ENCODE data around the gene DLX4. TPM values are rescaled to one million over a fixed set of nuclear protein-coding genes. Genes with fewer than 3 reads are reported as not detected.

The DLX4 gene
- total RNA-seq, 2 experiments from 2014 or later: 0.17 to 0.35 TPM

GRCh38 chr17:49996495-49997300, 27.7 kb downstream of the DLX4 start:
- H3K9me3 Mint-ChIP-seq: no peaks in the 10 kb centered on the region
- H3K36me3 Mint-ChIP-seq (ENCODE audit: low read depth): peaks cover 5% of the 10 kb centered on the region
- peak; percentile 56 for DNase-seq
- peaks cover 67% of the 10 kb centered on the region for H3K27me3 Mint-ChIP-seq
- POLR2A ChIA-PET: no interaction called here
- CTCF ChIA-PET: interaction anchor here (0.6 to 6.3 kb wide), 42 partner anchors 8 to 441 kb away, joined by 3 to 51 read pairs (median 4); partner anchors contain the start of genes ITGA3, PDK2, SLC35B1 and TAC4
- peak overlapping the region; percentile 33 for H3K4me3 Mint-ChIP-seq
- H3K4me1 Mint-ChIP-seq: peaks cover 33% of the 10 kb centered on the region
- no peak overlapping the region for H3K27ac Mint-ChIP-seq

GRCh38 chr17:49997301-49997650, 28.3 kb downstream of the DLX4 start:
- Mint-ChIP-seq H3K4me1 (peaks cover 33% of the 10 kb centered on the region), H3K27me3 (peaks cover 67% of the 10 kb centered on the region), H3K4me3 (no peak overlapping the region), H3K27ac (no peak overlapping the region), H3K36me3 (ENCODE audit: low read depth) (peaks cover 5% of the 10 kb centered on the region), H3K9me3 (no peaks in the 10 kb centered on the region)
- ChIA-PET POLR2A (interaction anchor here (0.6 kb wide), 1 partner anchor 134 kb away, joined by 3 read pairs; no protein-coding TSS in a partner anchor), CTCF (interaction anchor here (0.8 to 6.3 kb wide), 42 partner anchors 9 to 589 kb away, joined by 3 to 51 read pairs (median 5); partner anchors contain the start of genes ITGA3 and PDK2)
- DNase-seq: no peak

DNA sequence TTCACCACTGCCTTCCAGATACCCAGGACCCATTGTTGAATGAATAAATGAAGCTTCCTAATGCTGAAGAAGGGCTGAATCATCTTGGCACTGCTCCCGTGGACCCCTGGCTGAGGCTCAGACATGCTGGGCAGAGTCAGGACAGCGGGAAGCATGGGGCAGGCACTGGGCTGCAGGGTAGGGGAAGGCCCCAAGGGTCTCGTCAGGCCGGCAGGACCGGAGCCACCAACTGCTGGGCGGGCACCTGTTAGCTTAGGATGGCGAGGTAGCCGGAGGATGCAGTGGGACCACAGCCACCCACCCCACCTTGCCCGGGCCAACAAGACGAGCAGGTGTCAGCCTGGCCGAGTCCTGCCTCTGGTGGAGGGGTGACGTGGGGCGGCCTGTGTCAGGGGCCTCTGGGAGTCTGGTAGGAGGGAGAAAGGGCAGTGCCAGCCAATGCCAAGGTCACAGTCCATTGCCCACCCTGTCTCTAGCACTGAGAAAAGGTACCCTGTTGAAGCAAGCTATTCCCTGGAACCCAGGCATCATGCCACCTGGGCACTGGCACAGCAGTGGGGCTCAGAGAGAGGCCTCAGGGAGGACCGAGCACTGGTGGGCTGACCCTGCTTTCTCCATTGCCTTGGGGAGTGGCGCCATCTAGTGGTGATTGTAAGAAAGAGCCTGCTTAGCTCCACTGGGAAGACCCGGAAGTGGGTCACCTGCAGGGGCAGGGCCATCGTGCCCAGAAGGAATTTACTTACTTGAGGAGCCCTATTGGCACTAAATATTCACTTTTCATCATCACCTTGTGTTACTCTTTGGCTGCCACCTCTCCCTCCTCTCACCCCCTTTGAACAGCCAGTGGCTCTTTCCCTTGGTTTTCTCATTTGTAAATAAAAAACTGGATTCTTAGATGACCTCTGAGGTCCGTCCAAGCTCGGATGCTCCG, 29.0 kb downstream of the DLX4 start:
- Mint-ChIP-seq H3K27me3 (peaks cover 64% of the 10 kb centered on the region), H3K27ac (peak overlapping the region; percentile 31), H3K9me3 (no peaks in the 10 kb centered on the region), H3K4me3 (no peak overlapping the region), H3K4me1 (peaks cover 33% of the 10 kb centered on the region), H3K36me3 (ENCODE audit: low read depth) (peaks cover 5% of the 10 kb centered on the region)
- ChIA-PET CTCF (interaction anchor here (0.6 to 6.3 kb wide), 45 partner anchors 10 to 953 kb away, joined by 3 to 51 read pairs (median 5); partner anchors contain the start of genes ITGA3 and PDK2), POLR2A (interaction anchor here (0.6 kb wide), 1 partner anchor 135 kb away, joined by 3 read pairs; no protein-coding TSS in a partner anchor)
- DNase-seq: peak; percentile 92

DNA sequence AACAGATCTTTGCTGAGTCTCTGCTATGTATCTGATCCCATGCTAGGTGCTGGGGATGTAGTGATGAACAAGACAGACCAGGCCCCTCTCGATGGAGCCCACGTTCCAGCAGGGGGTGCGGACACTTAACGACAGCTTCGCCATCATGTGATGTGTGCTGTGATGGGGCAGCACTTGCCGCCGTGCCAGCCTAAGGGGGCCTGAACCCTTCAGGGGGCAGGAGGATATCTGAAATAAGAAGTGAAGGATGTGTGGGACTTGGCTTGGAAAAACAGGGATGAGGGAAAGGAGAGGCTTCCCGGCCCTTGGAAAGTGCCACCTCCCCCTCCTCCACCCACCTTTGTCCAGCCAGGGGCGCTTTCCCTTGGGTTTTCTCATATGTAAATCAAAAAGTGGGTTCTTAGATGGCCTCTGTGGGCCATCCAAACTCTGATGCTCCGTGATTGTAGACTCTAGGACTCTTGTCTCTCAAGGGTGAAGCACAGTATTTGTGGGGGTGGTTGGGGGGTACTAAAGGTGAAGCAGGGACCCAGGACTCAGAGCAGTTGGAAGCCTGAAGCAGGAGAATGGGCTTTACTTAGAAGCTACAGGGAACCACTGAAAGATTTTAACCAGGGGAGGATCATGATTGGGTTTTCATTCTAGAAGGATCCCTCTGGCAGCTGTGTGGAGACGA, 30.0 kb downstream of the DLX4 start:
- H3K4me3 Mint-ChIP-seq: no peak overlapping the region
- POLR2A ChIA-PET: no interaction called here
- CTCF ChIA-PET: interaction anchor here (0.6 to 6.3 kb wide), 29 partner anchors 12 to 954 kb away, joined by 3 to 51 read pairs (median 5); partner anchors contain the start of gene PDK2
- H3K27ac Mint-ChIP-seq: peak overlapping the region; percentile 31
- H3K27me3 Mint-ChIP-seq: peaks cover 61% of the 10 kb centered on the region
- no peaks in the 10 kb centered on the region for H3K9me3 Mint-ChIP-seq
- peaks cover 5% of the 10 kb centered on the region for H3K36me3 Mint-ChIP-seq (ENCODE audit: low read depth)
- no peak for DNase-seq
- peaks cover 31% of the 10 kb centered on the region for H3K4me1 Mint-ChIP-seq

GRCh38 chr17:50003911-50004310, 34.9 kb downstream of the DLX4 start:
- H3K27me3 Mint-ChIP-seq: peaks cover 56% of the 10 kb centered on the region
- POLR2A ChIA-PET: no interaction called here
- H3K4me3 Mint-ChIP-seq: no peak overlapping the region

GRCh38 chr17:50009282-50009681, 40.3 kb downstream of the DLX4 start:
- H3K4me1 Mint-ChIP-seq: no peaks in the 10 kb centered on the region
- POLR2A ChIA-PET: no interaction called here
- peaks cover 9% of the 10 kb centered on the region for H3K9me3 Mint-ChIP-seq
- H3K36me3 Mint-ChIP-seq (ENCODE audit: low read depth): no peaks in the 10 kb centered on the region
- H3K27ac Mint-ChIP-seq: no peak overlapping the region
- no peak overlapping the region for H3K4me3 Mint-ChIP-seq
- H3K27me3 Mint-ChIP-seq: peaks cover 52% of the 10 kb centered on the region
- CTCF ChIA-PET: interaction anchor here (0.7 to 1.3 kb wide), 3 partner anchors 11 to 86 kb away, joined by 3 to 4 read pairs (median 3); partner anchors contain the start of gene PDK2
- no peak for DNase-seq

More at GRCh38 chr17:50003911-50004310, 34.9 kb downstream of the DLX4 start:
- Mint-ChIP-seq H3K9me3 (peaks cover under 1% of the 10 kb centered on the region), H3K27ac (no peak overlapping the region), H3K36me3 (ENCODE audit: low read depth) (no peaks in the 10 kb centered on the region), H3K4me1 (no peaks in the 10 kb centered on the region)
- DNase-seq: no peak
- CTCF ChIA-PET: interaction anchor here (0.5 to 0.6 kb wide), 2 partner anchors 170 to 696 kb away, joined by 3 to 5 read pairs; no protein-coding TSS in a partner anchor

DNA sequence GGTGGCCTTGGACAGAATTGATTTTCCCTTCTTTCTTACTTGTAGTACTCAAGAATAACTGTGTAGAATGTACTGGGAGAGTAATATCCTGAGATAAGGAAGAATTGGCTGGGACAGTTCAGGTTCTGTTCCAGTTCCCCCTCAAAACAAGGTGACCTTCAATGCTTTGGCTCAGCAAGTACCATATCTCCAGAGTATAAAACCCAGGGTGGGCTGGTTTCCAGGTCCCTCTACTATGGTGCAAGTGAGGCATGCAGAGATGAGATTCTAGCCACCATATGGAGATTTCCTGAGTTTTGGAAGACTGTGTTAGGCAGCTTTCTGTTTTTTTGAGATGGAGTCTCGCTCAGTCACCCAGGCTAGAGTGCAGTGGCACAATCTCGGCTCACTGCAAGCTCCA, 44.1 kb downstream of the DLX4 start:
- no peak for DNase-seq
- Mint-ChIP-seq H3K4me1 (no peaks in the 10 kb centered on the region), H3K27ac (no peak overlapping the region), H3K9me3 (peaks cover 16% of the 10 kb centered on the region), H3K4me3 (no peak overlapping the region), H3K36me3 (ENCODE audit: low read depth) (no peaks in the 10 kb centered on the region), H3K27me3 (peaks cover 32% of the 10 kb centered on the region)
- CTCF ChIA-PET: no interaction called here
- POLR2A ChIA-PET: no interaction called here

DNA sequence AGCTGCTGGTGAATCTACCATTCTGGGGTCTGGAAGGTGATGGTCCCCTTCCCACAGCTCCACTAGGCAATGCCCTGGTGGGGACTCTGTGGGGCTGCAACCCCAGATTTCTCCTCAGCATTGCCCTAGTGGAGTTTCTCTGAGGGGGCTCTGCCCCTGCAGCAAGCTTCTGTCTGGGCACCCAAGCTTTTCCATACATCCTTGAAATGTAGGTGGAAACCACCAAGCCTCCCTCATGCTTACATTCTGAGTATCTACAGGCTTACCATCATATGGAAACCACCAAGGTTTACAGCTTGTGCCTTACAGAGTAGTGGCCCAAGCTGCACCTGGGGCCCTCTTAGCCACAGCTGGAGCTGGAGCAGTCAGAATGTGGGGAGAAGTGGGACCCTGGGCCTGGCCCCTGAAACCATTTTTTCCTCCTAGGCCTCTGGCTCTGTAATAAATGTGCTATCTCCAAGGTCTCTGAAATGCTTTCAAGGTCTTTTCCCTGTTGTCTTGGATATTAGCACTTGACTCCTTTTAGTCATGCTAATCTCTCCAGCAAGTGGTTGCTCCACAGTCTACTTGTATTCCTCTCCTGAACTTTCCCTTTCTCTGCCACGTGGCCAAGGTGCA, 45.6 kb downstream of the DLX4 start:
- Mint-ChIP-seq H3K4me3 (no peak overlapping the region), H3K27ac (no peak overlapping the region), H3K9me3 (peaks cover 13% of the 10 kb centered on the region), H3K36me3 (ENCODE audit: low read depth) (no peaks in the 10 kb centered on the region), H3K4me1 (no peaks in the 10 kb centered on the region), H3K27me3 (peaks cover 21% of the 10 kb centered on the region)
- ChIA-PET POLR2A (no interaction called here), CTCF (interaction anchor here (1.0 kb wide), 1 partner anchor 13 kb away, joined by 3 read pairs; no protein-coding TSS in a partner anchor)
- DNase-seq: no peak

GRCh38 chr17:50015146-50015545, 46.2 kb downstream of the DLX4 start:
- H3K27me3 Mint-ChIP-seq: peaks cover 18% of the 10 kb centered on the region

DNA sequence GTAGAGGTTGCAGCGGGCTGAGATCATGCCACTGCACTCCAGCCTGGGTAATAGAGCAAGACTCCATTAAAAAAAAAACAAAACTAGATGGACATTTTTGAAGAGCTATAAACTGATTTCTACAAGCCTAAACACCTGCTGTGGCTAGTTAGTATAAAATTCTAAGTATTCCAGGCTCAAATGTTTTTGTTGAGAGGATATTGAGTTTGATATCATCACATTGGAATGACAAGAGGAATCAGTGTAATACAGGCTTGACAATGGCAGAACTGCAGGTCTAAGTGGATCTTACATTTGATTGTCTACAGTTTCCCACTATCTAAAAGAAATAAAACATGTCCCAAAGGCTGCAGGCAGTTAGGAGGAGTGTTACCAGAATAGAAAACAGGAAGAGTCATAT, 49.9 kb downstream of the DLX4 start:
- ChIA-PET CTCF (interaction anchor here (1.6 kb wide), 1 partner anchor 69 kb away, joined by 5 read pairs; no protein-coding TSS in a partner anchor), POLR2A (no interaction called here)
- Mint-ChIP-seq H3K9me3 (peaks cover 7% of the 10 kb centered on the region), H3K4me3 (no peak overlapping the region), H3K36me3 (ENCODE audit: low read depth) (no peaks in the 10 kb centered on the region), H3K4me1 (no peaks in the 10 kb centered on the region), H3K27ac (no peak overlapping the region), H3K27me3 (peaks cover 11% of the 10 kb centered on the region)
- no peak for DNase-seq

More at GRCh38 chr17:50015146-50015545, 46.2 kb downstream of the DLX4 start:
- DNase-seq: no peak
- ChIA-PET POLR2A (no interaction called here), CTCF (interaction anchor here (0.7 to 1.0 kb wide), 2 partner anchors 13 to 133 kb away, joined by 3 to 4 read pairs; no protein-coding TSS in a partner anchor)
- no peak overlapping the region for H3K27ac Mint-ChIP-seq
- no peaks in the 10 kb centered on the region for H3K4me1 Mint-ChIP-seq
- no peaks in the 10 kb centered on the region for H3K36me3 Mint-ChIP-seq (ENCODE audit: low read depth)
- H3K9me3 Mint-ChIP-seq: peaks cover 13% of the 10 kb centered on the region
- no peak overlapping the region for H3K4me3 Mint-ChIP-seq

DNA sequence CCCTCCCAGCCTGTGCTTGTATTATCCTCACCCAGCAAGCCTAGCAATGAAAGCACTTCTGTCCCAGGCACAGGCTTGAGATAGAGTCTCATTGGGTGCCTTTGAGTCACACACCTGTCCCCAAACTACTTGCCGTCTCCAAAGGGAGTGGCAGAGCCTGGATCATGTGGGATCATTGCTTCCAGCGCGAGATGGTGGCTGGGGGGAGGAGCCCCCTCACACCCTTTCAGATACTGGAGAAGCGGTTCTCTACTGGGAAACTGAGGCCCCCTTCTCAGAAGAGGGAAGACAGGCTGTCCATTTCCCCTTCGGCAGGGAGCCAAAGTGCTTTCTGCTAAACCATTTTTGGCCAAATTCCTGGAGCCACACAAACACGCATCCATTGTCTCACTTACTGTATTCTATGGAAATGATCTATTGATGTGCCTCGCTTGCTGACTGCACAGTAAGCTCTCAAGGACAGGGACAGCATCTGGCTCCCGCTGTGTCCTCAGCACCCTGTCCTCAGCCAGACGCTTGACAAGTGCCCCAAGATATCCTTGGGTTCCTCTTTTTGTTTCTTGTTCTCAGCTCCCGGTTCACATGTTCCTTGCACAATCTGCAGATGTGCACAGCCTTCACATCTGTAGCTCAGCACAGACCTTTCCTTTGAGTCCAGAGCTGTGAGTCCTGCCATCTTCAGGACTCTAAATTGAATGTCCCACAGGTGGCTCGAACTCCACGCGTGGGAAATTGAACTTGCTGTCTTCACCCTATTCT, 52.0 kb downstream of the DLX4 start:
- no peaks in the 10 kb centered on the region for H3K36me3 Mint-ChIP-seq (ENCODE audit: low read depth)
- POLR2A ChIA-PET: no interaction called here
- H3K27me3 Mint-ChIP-seq: peaks cover 9% of the 10 kb centered on the region
- H3K4me3 Mint-ChIP-seq: no peak overlapping the region
- no peaks in the 10 kb centered on the region for H3K9me3 Mint-ChIP-seq
- CTCF ChIA-PET: interaction anchor here (0.7 to 3.0 kb wide), 6 partner anchors 10 to 74 kb away, joined by 3 to 10 read pairs (median 4); no protein-coding TSS in a partner anchor
- DNase-seq: no peak
- H3K4me1 Mint-ChIP-seq: no peaks in the 10 kb centered on the region
- H3K27ac Mint-ChIP-seq: no peak overlapping the region

All from activated CD4-positive, alpha-beta T cell treated with anti-CD3 and anti-CD28 coated beads, Interleukin-2, amount 10 ng/mL, durations not matched to agents 7 days and 5 days (primary cell).